Measurements from ENCODE around the gene HOXB4.

GRCh38 chr17:48615963-48616716 lies 38.0 kb upstream of the HOXB4 start:
- TF ChIP-seq CTCF (IDR thresholded peaks at IDR 0.05; ENCODE audit: low read depth, low read length, poor library complexity, severe bottlenecking): no peak
- TF ChIP-seq EZH2phosphoT487 (IDR thresholded peaks at IDR 0.05; ENCODE audit: borderline replicate concordance, low read length): no peak
